B cell (primary cell): ENCODE measurements around the gene CREBBP.

Source experiments
- CTCF ChIP-seq: fragments of 200-600 bp; IDR thresholded peaks from one replicate; pipeline ENCODE4 v1.8.0; 2022; ENCODE audit warnings: antibody characterized with exemption, mild to moderate bottlenecking
- EZH2 ChIP-seq: IDR thresholded peaks from 2 replicates; pipeline ENCODE4 v1.6.1; 2012; ENCODE audit warnings: borderline replicate concordance, low read depth, mild to moderate bottlenecking, moderate library complexity, low read length; ENCODE audit not compliant: insufficient read depth, poor library complexity, severe bottlenecking

- TF ChIP-seq EZH2 (no peak), CTCF (no peak)
Observed at GRCh38 chr16:3761375-3762106, 119.0 kb downstream of the CREBBP start.
